ENCODE results near the gene ADIPOR2. TPM values are rescaled to one million over a fixed set of nuclear protein-coding genes. Genes with fewer than 3 reads are reported as not detected.

Gene ADIPOR2
- total RNA-seq, 1 experiment from 2014 or later = 45.3 TPM

DNA sequence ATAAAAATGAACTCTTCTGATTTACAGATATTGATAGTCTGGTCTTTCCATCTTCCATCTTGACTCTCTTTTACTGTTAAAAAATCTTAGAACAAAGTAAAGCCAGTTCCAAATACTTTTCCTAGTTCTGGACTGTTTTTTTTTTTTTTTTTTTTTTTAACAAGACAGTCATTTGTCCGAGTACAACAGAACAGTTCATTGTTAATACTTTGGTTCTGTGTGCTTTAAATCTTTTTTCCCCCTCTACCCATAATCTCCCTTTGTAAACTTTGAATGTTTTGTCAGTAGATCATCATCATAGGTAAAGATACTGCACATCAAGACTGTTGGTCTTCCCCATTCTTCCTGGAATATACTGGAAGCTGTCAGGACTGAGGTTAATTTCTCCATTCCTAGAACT is 38.0 kb downstream of the ADIPOR2 start:
- Histone ChIP-seq H3K56ac (ENCODE audit: insufficient read length, low read depth, low read length) (no peak overlapping the region), H2AFZ (ENCODE audit: low read length) (no peak overlapping the region), H2BK15ac (ENCODE audit: low read depth, low read length) (no peak overlapping the region), H4K8ac (replicated peaks; ENCODE audit: insufficient read length, low read depth, low read length) (no peak overlapping the region), H3K9me3 (ENCODE audit: control insufficient read depth, low read depth, low read length) (no peaks in the 10 kb centered on the region), H4K20me1 (ENCODE audit: control insufficient read depth, insufficient read depth, insufficient read length) (no peaks in the 10 kb centered on the region), H4K91ac (ENCODE audit: insufficient read length, low read depth, low read length) (no peak overlapping the region), H3K79me2 (ENCODE audit: insufficient read depth, low read length) (peaks cover 4% of the 10 kb centered on the region; the same call in 1 of the 2 replicates), H2BK20ac (ENCODE audit: low read depth, low read length, poor library complexity, severe bottlenecking) (no peak overlapping the region), H2BK120ac (ENCODE audit: low read depth, low read length, poor library complexity, severe bottlenecking) (no peak overlapping the region), H3K27ac (ENCODE audit: insufficient read length, low read depth, low read length) (no peak overlapping the region), H3K4me1 (ENCODE audit: insufficient read depth, low read length) (no peaks in the 10 kb centered on the region), H3K23me2 (ENCODE audit: insufficient read length, low read depth, low read length, poor library complexity, severe bottlenecking) (no peaks in the 10 kb centered on the region), H3K27me3 (ENCODE audit: insufficient read depth, low read length) (no peaks in the 10 kb centered on the region), H3K4ac (ENCODE audit: low read depth, low read length) (no peak overlapping the region), H4K5ac (ENCODE audit: insufficient read length, low read depth, low read length) (no peak overlapping the region), H3K4me2 (ENCODE audit: insufficient read depth, insufficient read length, low read length) (no peak overlapping the region), H3K14ac (ENCODE audit: insufficient read depth, low read length) (no peak overlapping the region), H2BK12ac (ENCODE audit: insufficient read length, low read depth, low read length) (no peak overlapping the region), H3K9ac (ENCODE audit: extremely low read depth, insufficient read length, low read length) (no peak overlapping the region), H3K18ac (ENCODE audit: insufficient read length, low read depth, low read length) (no peak overlapping the region), H3T11ph (ENCODE audit: low read length) (no peak overlapping the region), H3K23ac (ENCODE audit: insufficient read length, low read depth, low read length) (no peak overlapping the region), H2BK5ac (ENCODE audit: insufficient read length, low read length) (no peak overlapping the region), H2AK5ac (ENCODE audit: insufficient read length, low read length) (no peak overlapping the region), H3K79me1 (ENCODE audit: insufficient read depth, low read depth, low read length, poor library complexity, severe bottlenecking) (peaks cover 3% of the 10 kb centered on the region)
- no peak overlapping the region for H3K4me3 Mint-ChIP-seq
- 0 out of 4 replicates have a peak, but pooled peaks cover 0 to 3% of the 10 kb centered on the region in 2 experiments for H3K4me1 Mint-ChIP-seq
- TF ChIP-seq, protein P1, sequence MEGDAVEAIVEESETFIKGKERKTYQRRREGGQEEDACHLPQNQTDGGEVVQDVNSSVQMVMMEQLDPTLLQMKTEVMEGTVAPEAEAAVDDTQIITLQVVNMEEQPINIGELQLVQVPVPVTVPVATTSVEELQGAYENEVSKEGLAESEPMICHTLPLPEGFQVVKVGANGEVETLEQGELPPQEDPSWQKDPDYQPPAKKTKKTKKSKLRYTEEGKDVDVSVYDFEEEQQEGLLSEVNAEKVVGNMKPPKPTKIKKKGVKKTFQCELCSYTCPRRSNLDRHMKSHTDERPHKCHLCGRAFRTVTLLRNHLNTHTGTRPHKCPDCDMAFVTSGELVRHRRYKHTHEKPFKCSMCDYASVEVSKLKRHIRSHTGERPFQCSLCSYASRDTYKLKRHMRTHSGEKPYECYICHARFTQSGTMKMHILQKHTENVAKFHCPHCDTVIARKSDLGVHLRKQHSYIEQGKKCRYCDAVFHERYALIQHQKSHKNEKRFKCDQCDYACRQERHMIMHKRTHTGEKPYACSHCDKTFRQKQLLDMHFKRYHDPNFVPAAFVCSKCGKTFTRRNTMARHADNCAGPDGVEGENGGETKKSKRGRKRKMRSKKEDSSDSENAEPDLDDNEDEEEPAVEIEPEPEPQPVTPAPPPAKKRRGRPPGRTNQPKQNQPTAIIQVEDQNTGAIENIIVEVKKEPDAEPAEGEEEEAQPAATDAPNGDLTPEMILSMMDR (conservative IDR thresholded peaks at IDR 0.05) = no peak
- DNase-seq = no peak
- no CpG with 5 or more reads among the region's 1 CpG for WGBS (ENCODE audit: extremely low coverage, insufficient read length, low lambda C conversion rate)
- H3K36me3 Mint-ChIP-seq (ENCODE audit: insufficient read depth in 1 of 3, low read depth in 3 of 3) = peaks cover 8 to 19% (median 12%) of the 10 kb centered on the region in 3 experiments
- H3K9me3 Mint-ChIP-seq = no peaks in the 10 kb centered on the region; a peak in 1 of 5 replicates
- H3K27ac Mint-ChIP-seq = no peak overlapping the region
- H3K27me3 Mint-ChIP-seq (ENCODE audit: low read depth) = no peaks in the 10 kb centered on the region
